WERI-Rb-1 (cell line): ENCODE measurements around the gene HPCAL1.

Experiments used
- DNase-seq: peaks from one replicate; pipeline ENCODE4 v3.0.0-alpha.2; 2020
- H3K27ac ChIP-seq: fragments of 250-450 bp; sonication (Bioruptor Pico); 2 replicates; pipeline ENCODE4 v1.5.1; 2020; ENCODE audit warnings: mild to moderate bottlenecking, moderate library complexity
- H3K27me3 ChIP-seq: fragments of 250-450 bp; sonication (Bioruptor Pico); 2 replicates; pipeline ENCODE4 v1.5.1; 2021; ENCODE audit warnings: mild to moderate bottlenecking, low read depth, moderate library complexity; ENCODE audit not compliant: insufficient read depth, severe bottlenecking
- H3K36me3 ChIP-seq: fragments of 250-450 bp; sonication (Bioruptor Pico); 2 replicates; pipeline ENCODE4 v1.5.1; 2020; ENCODE audit warnings: mild to moderate bottlenecking, moderate library complexity
- H3K4me3 ChIP-seq: 2 replicates; pipeline ENCODE4 v1.5.1; 2011; ENCODE audit warnings: low read depth, mild to moderate bottlenecking, control low read depth, low read length
- H3K9me3 ChIP-seq: fragments of 250-450 bp; sonication (Bioruptor Pico); 2 replicates; pipeline ENCODE4 v1.5.1; 2021; ENCODE audit warnings: mild to moderate bottlenecking, moderate library complexity; ENCODE audit not compliant: severe bottlenecking
- TF ChIP-seq, protein P1 (sequence below): IDR thresholded peaks from 2 replicates; pipeline ENCODE4 v1.5.1; 2011; ENCODE audit warnings: low read depth, mild to moderate bottlenecking, control low read depth, inconsistent platforms, low read length

HPCAL1 gene

GRCh38 chr2:10372862-10373240, 70.1 kb downstream of the HPCAL1 start:
- no peaks in the 10 kb centered on the region; the same call in 1 of the 2 replicates for H3K36me3 ChIP-seq
- TF ChIP-seq, protein P1, sequence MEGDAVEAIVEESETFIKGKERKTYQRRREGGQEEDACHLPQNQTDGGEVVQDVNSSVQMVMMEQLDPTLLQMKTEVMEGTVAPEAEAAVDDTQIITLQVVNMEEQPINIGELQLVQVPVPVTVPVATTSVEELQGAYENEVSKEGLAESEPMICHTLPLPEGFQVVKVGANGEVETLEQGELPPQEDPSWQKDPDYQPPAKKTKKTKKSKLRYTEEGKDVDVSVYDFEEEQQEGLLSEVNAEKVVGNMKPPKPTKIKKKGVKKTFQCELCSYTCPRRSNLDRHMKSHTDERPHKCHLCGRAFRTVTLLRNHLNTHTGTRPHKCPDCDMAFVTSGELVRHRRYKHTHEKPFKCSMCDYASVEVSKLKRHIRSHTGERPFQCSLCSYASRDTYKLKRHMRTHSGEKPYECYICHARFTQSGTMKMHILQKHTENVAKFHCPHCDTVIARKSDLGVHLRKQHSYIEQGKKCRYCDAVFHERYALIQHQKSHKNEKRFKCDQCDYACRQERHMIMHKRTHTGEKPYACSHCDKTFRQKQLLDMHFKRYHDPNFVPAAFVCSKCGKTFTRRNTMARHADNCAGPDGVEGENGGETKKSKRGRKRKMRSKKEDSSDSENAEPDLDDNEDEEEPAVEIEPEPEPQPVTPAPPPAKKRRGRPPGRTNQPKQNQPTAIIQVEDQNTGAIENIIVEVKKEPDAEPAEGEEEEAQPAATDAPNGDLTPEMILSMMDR, result no peak
- H3K27ac ChIP-seq, result no peak overlapping the region
- H3K9me3 ChIP-seq, result no peaks in the 10 kb centered on the region
- no peak for DNase-seq
- H3K27me3 ChIP-seq, result no peaks in the 10 kb centered on the region
- no peak overlapping the region for H3K4me3 ChIP-seq

DNA sequence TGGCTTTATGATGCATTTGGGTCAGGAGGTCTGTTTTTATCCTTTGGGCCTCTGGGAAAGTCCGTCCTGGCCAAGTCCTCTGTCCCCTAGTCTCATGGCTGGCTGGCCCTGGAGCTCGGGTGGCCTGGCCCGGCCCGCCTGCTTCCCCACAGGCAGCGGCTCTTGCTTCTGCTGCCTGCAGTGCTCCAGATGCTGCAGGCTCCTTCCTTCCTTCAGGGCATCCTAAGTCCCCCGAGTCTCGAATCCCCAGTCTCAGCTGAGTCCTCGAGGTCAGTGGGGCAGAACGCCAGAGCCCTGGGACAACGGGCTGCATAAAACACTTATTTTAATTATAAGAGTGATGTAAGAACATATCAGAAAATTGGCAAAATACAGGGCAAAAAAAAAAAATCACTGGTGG, 71.2 kb downstream of the HPCAL1 start:
- Histone ChIP-seq H3K36me3 (no peaks in the 10 kb centered on the region; the same call in 1 of the 2 replicates), H3K4me3 (no peak overlapping the region), H3K27me3 (no peaks in the 10 kb centered on the region), H3K9me3 (no peaks in the 10 kb centered on the region), H3K27ac (no peak overlapping the region)
- TF ChIP-seq, protein P1, result no peak
- DNase-seq, result no peak

DNA sequence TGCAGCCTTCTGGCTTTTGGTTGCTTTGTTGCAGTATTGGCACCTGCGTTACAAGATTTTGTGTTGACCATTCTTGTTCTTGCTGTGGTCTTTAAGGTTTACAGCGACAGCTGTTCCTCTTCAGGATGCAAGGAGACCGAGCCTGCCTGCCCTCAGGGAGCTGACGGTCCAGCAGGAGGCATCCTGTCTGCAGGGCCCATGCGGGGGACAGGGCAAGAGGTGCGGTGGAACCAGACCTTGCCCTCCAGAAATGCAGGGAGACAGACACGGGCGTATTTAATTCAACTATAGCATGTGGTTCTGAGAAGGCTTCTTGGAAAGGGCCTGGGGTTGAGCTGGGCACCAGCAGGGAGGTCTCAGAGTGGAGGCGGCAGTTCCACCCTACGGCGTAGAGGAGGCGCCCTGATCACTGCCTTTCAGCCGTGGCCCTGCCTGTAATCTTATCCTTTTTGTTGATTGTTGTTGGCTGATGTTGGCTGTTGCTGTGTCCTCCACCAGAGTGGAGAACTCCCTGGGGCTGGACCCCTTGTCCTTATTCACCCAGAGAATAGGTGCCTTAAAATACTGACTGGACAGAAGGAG, 71.7 kb downstream of the HPCAL1 start:
- H3K36me3 ChIP-seq, result no peaks in the 10 kb centered on the region; the same call in 1 of the 2 replicates
- no peak for DNase-seq
- H3K9me3 ChIP-seq, result no peaks in the 10 kb centered on the region
- no peaks in the 10 kb centered on the region for H3K27me3 ChIP-seq
- no peak overlapping the region for H3K4me3 ChIP-seq
- H3K27ac ChIP-seq, result no peak overlapping the region
- TF ChIP-seq, protein P1, result no peak

GRCh38 chr2:10375570-10376281, 73.0 kb downstream of the HPCAL1 start:
- Histone ChIP-seq H3K36me3 (no peaks in the 10 kb centered on the region; the same call in 1 of the 2 replicates), H3K27ac (no peak overlapping the region), H3K4me3 (no peak overlapping the region), H3K9me3 (no peaks in the 10 kb centered on the region), H3K27me3 (no peaks in the 10 kb centered on the region)
- TF ChIP-seq, protein P1, result no peak
- no peak for DNase-seq

- TF ChIP-seq, protein P1, result no peak
- Histone ChIP-seq H3K9me3 (no peaks in the 10 kb centered on the region), H3K36me3 (no peaks in the 10 kb centered on the region), H3K27me3 (no peaks in the 10 kb centered on the region), H3K27ac (no peak overlapping the region), H3K4me3 (no peak overlapping the region)
- no peak for DNase-seq
Measured at GRCh38 chr2:10377052-10377746, 74.5 kb downstream of the HPCAL1 start.
